H9 (cell line): ENCODE measurements around the gene TTC3. TPM values are rescaled to one million over a fixed set of nuclear protein-coding genes. Genes with fewer than 3 reads are reported as not detected.

Source experiments
- DNase-seq: peaks from one replicate; pipeline ENCODE4 v3.0.0-alpha.2; 2017
- H2AFZ ChIP-seq: one replicate; pipeline ENCODE4 v1.6.1; 2013; ENCODE audit warnings: mild to moderate bottlenecking, low read length, control low read depth, moderate library complexity
- H2AK5ac ChIP-seq: 2 replicates; pipeline ENCODE4 v1.6.1; 2013; ENCODE audit warnings: low read length, control low read depth, mixed read lengths; ENCODE audit not compliant: insufficient read length
- H2BK120ac ChIP-seq: one replicate; pipeline ENCODE4 v1.6.1; 2013; ENCODE audit warnings: low read depth, mild to moderate bottlenecking, low read length, control low read depth, inconsistent platforms; ENCODE audit not compliant: poor library complexity, severe bottlenecking
- H2BK12ac ChIP-seq: 2 replicates; pipeline ENCODE4 v1.6.1; 2013; ENCODE audit warnings: low read length, control low read depth, mixed read lengths, low read depth; ENCODE audit not compliant: insufficient read length
- H2BK15ac ChIP-seq: 2 replicates; pipeline ENCODE4 v1.6.1; 2013; ENCODE audit warnings: low read depth, low read length, control low read depth
- H2BK20ac ChIP-seq: one replicate; pipeline ENCODE4 v1.6.1; 2013; ENCODE audit warnings: low read depth, mild to moderate bottlenecking, low read length, control low read depth, inconsistent platforms; ENCODE audit not compliant: poor library complexity, severe bottlenecking
- H2BK5ac ChIP-seq: 2 replicates; pipeline ENCODE4 v1.6.1; 2013; ENCODE audit warnings: low read length, control low read depth, mixed read lengths; ENCODE audit not compliant: insufficient read length
- H3K14ac ChIP-seq: 2 replicates; pipeline ENCODE4 v1.6.1; 2013; ENCODE audit warnings: low read length, control low read depth; ENCODE audit not compliant: insufficient read depth
- H3K18ac ChIP-seq: 2 replicates; pipeline ENCODE4 v1.6.1; 2013; ENCODE audit warnings: low read depth, mild to moderate bottlenecking, mixed read lengths, low read length, control low read depth; ENCODE audit not compliant: insufficient read length
- H3K23ac ChIP-seq: 2 replicates; pipeline ENCODE4 v1.6.1; 2013; ENCODE audit warnings: low read length, control low read depth, mixed read lengths, low read depth; ENCODE audit not compliant: insufficient read length
- H3K23me2 ChIP-seq: 2 replicates; pipeline ENCODE4 v1.6.1; 2013; ENCODE audit warnings: low read depth, mild to moderate bottlenecking, mixed read lengths, low read length, control low read depth; ENCODE audit not compliant: insufficient read length, poor library complexity, severe bottlenecking
- H3K27ac ChIP-seq: 2 replicates; pipeline ENCODE4 v1.5.1; 2013; ENCODE audit warnings: low read length, control low read depth, mixed read lengths, low read depth; ENCODE audit not compliant: insufficient read length
- H3K27me3 ChIP-seq: 2 replicates; pipeline ENCODE4 v1.6.1; 2013; ENCODE audit warnings: low read length, control low read depth, inconsistent platforms; ENCODE audit not compliant: insufficient read depth
- H3K4ac ChIP-seq: 2 replicates; pipeline ENCODE4 v1.6.1; 2013; ENCODE audit warnings: low read depth, mild to moderate bottlenecking, control low read depth, inconsistent platforms, low read length, moderate library complexity
- H3K4me1 ChIP-seq: 2 replicates; pipeline ENCODE4 v1.6.1; 2013; ENCODE audit warnings: low read length, control low read depth, inconsistent platforms; ENCODE audit not compliant: insufficient read depth
- H3K4me2 ChIP-seq: 2 replicates; pipeline ENCODE4 v1.6.1; 2013; ENCODE audit warnings: low read length, control low read depth, mixed read lengths; ENCODE audit not compliant: insufficient read length, insufficient read depth
- H3K56ac ChIP-seq: 2 replicates; pipeline ENCODE4 v1.6.1; 2013; ENCODE audit warnings: low read depth, mild to moderate bottlenecking, mixed read lengths, low read length, control low read depth; ENCODE audit not compliant: insufficient read length
- H3K79me1 ChIP-seq: 2 replicates; pipeline ENCODE4 v1.6.1; 2013; ENCODE audit warnings: low read depth, mild to moderate bottlenecking, moderate library complexity, low read length, control low read depth, inconsistent platforms; ENCODE audit not compliant: insufficient read depth, poor library complexity, severe bottlenecking
- H3K79me2 ChIP-seq: 2 replicates; pipeline ENCODE4 v1.6.1; 2013; ENCODE audit warnings: low read length, control low read depth, inconsistent platforms; ENCODE audit not compliant: insufficient read depth
- H3K9ac ChIP-seq: 2 replicates; pipeline ENCODE4 v1.6.1; 2013; ENCODE audit warnings: low read length, control low read depth, mixed read lengths; ENCODE audit not compliant: insufficient read length; ENCODE audit errors: extremely low read depth
- H3K9me3 ChIP-seq: one replicate; pipeline ENCODE4 v1.6.1; 2013; ENCODE audit warnings: low read depth, low read length, inconsistent platforms; ENCODE audit not compliant: control insufficient read depth
- H3T11ph ChIP-seq: one replicate; pipeline ENCODE4 v1.6.1; 2013; ENCODE audit warnings: mild to moderate bottlenecking, low read length, control low read depth, inconsistent platforms
- H4K20me1 ChIP-seq: one replicate; pipeline ENCODE4 v1.6.1; 2013; ENCODE audit not compliant: control insufficient read depth, insufficient read length, insufficient read depth
- H4K5ac ChIP-seq: 2 replicates; pipeline ENCODE4 v1.6.1; 2013; ENCODE audit warnings: low read depth, mild to moderate bottlenecking, mixed read lengths, low read length, control low read depth; ENCODE audit not compliant: insufficient read length
- H4K8ac ChIP-seq: replicated peaks from 2 replicates; pipeline ENCODE4 v1.6.1; 2013; ENCODE audit warnings: low read length, control low read depth, mixed read lengths, low read depth; ENCODE audit not compliant: insufficient read length
- H4K91ac ChIP-seq: 2 replicates; pipeline ENCODE4 v1.6.1; 2013; ENCODE audit warnings: low read depth, mild to moderate bottlenecking, moderate library complexity, mixed read lengths, low read length, control low read depth; ENCODE audit not compliant: insufficient read length
- H3K27ac Mint-ChIP-seq, 3 experiments: 2 replicates in 2 of 3; 3 replicates in 1 of 3; pipeline ENCODE4 v1.8.0; 2020 to 2021; ENCODE audit warnings: mixed read lengths in 3 of 3, mild to moderate bottlenecking in 1 of 3, moderate library complexity in 1 of 3
- H3K27me3 Mint-ChIP-seq: 2 replicates; pipeline ENCODE4 v1.8.0; 2021; ENCODE audit warnings: low read depth, mild to moderate bottlenecking, moderate library complexity, mixed read lengths
- H3K36me3 Mint-ChIP-seq, 3 experiments: 2 replicates in 2 of 3; 3 replicates in 1 of 3; pipeline ENCODE4 v1.8.0; 2020 to 2021; ENCODE audit warnings: low read depth in 3 of 3, mixed read lengths in 3 of 3; ENCODE audit not compliant: insufficient read depth in 1 of 3
- H3K4me1 Mint-ChIP-seq, 2 experiments: 2 replicates each; pipeline ENCODE4 v1.8.0; 2020; ENCODE audit warnings: mixed read lengths in 2 of 2
- H3K4me3 Mint-ChIP-seq, 2 experiments: 2 replicates in 1 of 2; 3 replicates in 1 of 2; pipeline ENCODE4 v1.8.0; 2020 to 2021; ENCODE audit warnings: mild to moderate bottlenecking in 2 of 2, mixed read lengths in 2 of 2, moderate library complexity in 1 of 2
- H3K9me3 Mint-ChIP-seq, 2 experiments: 2 replicates in 1 of 2; 3 replicates in 1 of 2; pipeline ENCODE4 v1.8.0; 2020; ENCODE audit warnings: mild to moderate bottlenecking in 2 of 2, mixed read lengths in 2 of 2, moderate library complexity in 1 of 2
- WGBS: extraction: QIAGEN DNeasy Blood & Tissue Kit; methylation state at CpG from one replicate; pipeline ENCODE4 v1.1.7; 2013; ENCODE audit warnings: missing lambda C conversion rate, low lambda C conversion rate, mixed read lengths; ENCODE audit not compliant: insufficient read length; ENCODE audit errors: extremely low coverage; 5-methylcytosine and 5-hydroxymethylcytosine counted together
- total RNA-seq: library from RNA; stranded (reverse); gene quantifications from 2 replicates; pipeline ENCODE4 v1.2.1, GENCODE V29; 2021
- TF ChIP-seq, protein P1 (sequence below): fragments of 200-600 bp; sonication (generic); conservative IDR thresholded peaks from 3 replicates; pipeline ENCODE4 v1.8.0; 2021; ENCODE audit warnings: antibody characterized with exemption, mild to moderate bottlenecking

Gene TTC3
- total RNA-seq, 1 experiment from 2014 or later: 46.5 TPM

- no peak overlapping the region for H4K8ac ChIP-seq
- no peak overlapping the region for H3K4me2 ChIP-seq
- H3K79me1 ChIP-seq: no peaks in the 10 kb centered on the region
- no peak overlapping the region for H2BK5ac ChIP-seq
- no peak for DNase-seq
- no CpG with 5 or more reads among the region's 9 CpGs for WGBS
- no peaks in the 10 kb centered on the region for H3K4me1 Mint-ChIP-seq
- peaks cover 29 to 62% (median 60%) of the 10 kb centered on the region in 3 experiments for H3K36me3 Mint-ChIP-seq
- no peaks in the 10 kb centered on the region for H3K9me3 Mint-ChIP-seq
- no peak overlapping the region for H3K27ac Mint-ChIP-seq
- no peak overlapping the region for H2BK120ac ChIP-seq
- H4K91ac ChIP-seq: no peak overlapping the region
- H3K4me3 Mint-ChIP-seq: no peak overlapping the region
- no peak overlapping the region for H3K14ac ChIP-seq
- H3K23me2 ChIP-seq: no peaks in the 10 kb centered on the region
- no peak overlapping the region for H3K23ac ChIP-seq
- no peak overlapping the region for H3K9ac ChIP-seq
- no peak overlapping the region for H2AK5ac ChIP-seq
- no peak overlapping the region for H2BK20ac ChIP-seq
- no peak overlapping the region for H3K56ac ChIP-seq
- H3T11ph ChIP-seq: no peak overlapping the region
- no peak overlapping the region for H2BK15ac ChIP-seq
- no peaks in the 10 kb centered on the region for H3K9me3 ChIP-seq
- H4K5ac ChIP-seq: no peak overlapping the region
- no peak overlapping the region for H3K27ac ChIP-seq
- H3K27me3 ChIP-seq: no peaks in the 10 kb centered on the region
- no peaks in the 10 kb centered on the region for H3K27me3 Mint-ChIP-seq
- H3K4me1 ChIP-seq: no peaks in the 10 kb centered on the region
- H3K4ac ChIP-seq: no peak overlapping the region
- no peaks in the 10 kb centered on the region for H3K79me2 ChIP-seq
- TF ChIP-seq, protein P1, sequence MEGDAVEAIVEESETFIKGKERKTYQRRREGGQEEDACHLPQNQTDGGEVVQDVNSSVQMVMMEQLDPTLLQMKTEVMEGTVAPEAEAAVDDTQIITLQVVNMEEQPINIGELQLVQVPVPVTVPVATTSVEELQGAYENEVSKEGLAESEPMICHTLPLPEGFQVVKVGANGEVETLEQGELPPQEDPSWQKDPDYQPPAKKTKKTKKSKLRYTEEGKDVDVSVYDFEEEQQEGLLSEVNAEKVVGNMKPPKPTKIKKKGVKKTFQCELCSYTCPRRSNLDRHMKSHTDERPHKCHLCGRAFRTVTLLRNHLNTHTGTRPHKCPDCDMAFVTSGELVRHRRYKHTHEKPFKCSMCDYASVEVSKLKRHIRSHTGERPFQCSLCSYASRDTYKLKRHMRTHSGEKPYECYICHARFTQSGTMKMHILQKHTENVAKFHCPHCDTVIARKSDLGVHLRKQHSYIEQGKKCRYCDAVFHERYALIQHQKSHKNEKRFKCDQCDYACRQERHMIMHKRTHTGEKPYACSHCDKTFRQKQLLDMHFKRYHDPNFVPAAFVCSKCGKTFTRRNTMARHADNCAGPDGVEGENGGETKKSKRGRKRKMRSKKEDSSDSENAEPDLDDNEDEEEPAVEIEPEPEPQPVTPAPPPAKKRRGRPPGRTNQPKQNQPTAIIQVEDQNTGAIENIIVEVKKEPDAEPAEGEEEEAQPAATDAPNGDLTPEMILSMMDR: no peak
- no peaks in the 10 kb centered on the region for H4K20me1 ChIP-seq
- H3K18ac ChIP-seq: no peak overlapping the region
- no peak overlapping the region for H2AFZ ChIP-seq
- H2BK12ac ChIP-seq: no peak overlapping the region
Measured at GRCh38 chr21:37233551-37234146, 160.6 kb downstream of the TTC3 start.
